DOHH2 (cell line): Measurements from ENCODE around the gene TBC1D10B.

Experiments used
- H3F3A ChIP-seq: fragments of 200-600 bp; sonication (generic), shearing (Covaris generic); 2 replicates; pipeline ENCODE4 v1.6.0; 2016; ENCODE audit warnings: antibody characterized with exemption, mild to moderate bottlenecking; ENCODE audit not compliant: control insufficient read depth, insufficient read depth
- H3K27ac ChIP-seq: fragments of 200-600 bp; sonication (generic); 2 replicates; pipeline ENCODE4 v1.5.1; 2014; ENCODE audit warnings: low read depth, mild to moderate bottlenecking, low read length, moderate library complexity
- H3K27me3 ChIP-seq: fragments of 200-600 bp; sonication (generic); 2 replicates; pipeline ENCODE4 v1.6.1; 2014; ENCODE audit warnings: mild to moderate bottlenecking, low read length, mixed read lengths; ENCODE audit not compliant: control insufficient read depth
- H3K36me3 ChIP-seq: fragments of 200-600 bp; sonication (generic); 2 replicates; pipeline ENCODE4 v1.6.1; 2014; ENCODE audit warnings: mild to moderate bottlenecking, low read length, moderate library complexity, mixed read lengths; ENCODE audit not compliant: control insufficient read depth
- H3K4me1 ChIP-seq: fragments of 200-600 bp; sonication (generic); 2 replicates; pipeline ENCODE4 v1.6.1; 2014; ENCODE audit warnings: mild to moderate bottlenecking, low read length, mixed read lengths; ENCODE audit not compliant: control insufficient read depth
- H3K4me2 ChIP-seq: fragments of 200-600 bp; sonication (generic); 2 replicates; pipeline ENCODE4 v1.6.0; 2014; ENCODE audit warnings: mild to moderate bottlenecking, low read length, moderate library complexity
- H3K4me3 ChIP-seq: fragments of 200-600 bp; sonication (generic); 2 replicates; pipeline ENCODE4 v1.5.1; 2014; ENCODE audit warnings: mild to moderate bottlenecking, low read length, mixed read lengths
- H3K79me2 ChIP-seq: fragments of 200-600 bp; sonication (generic); 2 replicates; pipeline ENCODE4 v1.6.1; 2014; ENCODE audit warnings: mild to moderate bottlenecking, low read length, mixed read lengths; ENCODE audit not compliant: control insufficient read depth
- H3K9me2 ChIP-seq: fragments of 200-600 bp; sonication (generic); replicated peaks from 2 replicates; pipeline ENCODE4 v1.6.1; 2014; ENCODE audit warnings: mild to moderate bottlenecking, low read length, mixed read lengths; ENCODE audit not compliant: control insufficient read depth
- H3K9me3 ChIP-seq: fragments of 200-600 bp; sonication (generic); 2 replicates; pipeline ENCODE4 v1.6.1; 2014; ENCODE audit warnings: antibody characterized with exemption, low read length, mixed read lengths; ENCODE audit not compliant: control insufficient read depth, insufficient read depth
- H4K20me1 ChIP-seq: fragments of 200-600 bp; sonication (generic); 2 replicates; pipeline ENCODE4 v1.6.0; 2014; ENCODE audit warnings: low read depth, mild to moderate bottlenecking, antibody characterized with exemption, low read length, moderate library complexity; ENCODE audit not compliant: control insufficient read depth, insufficient read depth
- EZH2phosphoT487 ChIP-seq: fragments of 200-600 bp; sonication (generic); IDR thresholded peaks from 2 replicates; pipeline ENCODE4 v1.6.1; 2017; ENCODE audit warnings: borderline replicate concordance, mild to moderate bottlenecking, antibody characterized with exemption, low read length, moderate library complexity, mixed read lengths
- TF ChIP-seq, protein P1 (sequence below): fragments of 200-600 bp; sonication (generic); IDR thresholded peaks from one replicate; pipeline ENCODE4 v1.5.1; 2014; ENCODE audit warnings: antibody characterized with exemption, mild to moderate bottlenecking, low read depth, low read length; ENCODE audit not compliant: poor library complexity, severe bottlenecking

Gene TBC1D10B

DNA sequence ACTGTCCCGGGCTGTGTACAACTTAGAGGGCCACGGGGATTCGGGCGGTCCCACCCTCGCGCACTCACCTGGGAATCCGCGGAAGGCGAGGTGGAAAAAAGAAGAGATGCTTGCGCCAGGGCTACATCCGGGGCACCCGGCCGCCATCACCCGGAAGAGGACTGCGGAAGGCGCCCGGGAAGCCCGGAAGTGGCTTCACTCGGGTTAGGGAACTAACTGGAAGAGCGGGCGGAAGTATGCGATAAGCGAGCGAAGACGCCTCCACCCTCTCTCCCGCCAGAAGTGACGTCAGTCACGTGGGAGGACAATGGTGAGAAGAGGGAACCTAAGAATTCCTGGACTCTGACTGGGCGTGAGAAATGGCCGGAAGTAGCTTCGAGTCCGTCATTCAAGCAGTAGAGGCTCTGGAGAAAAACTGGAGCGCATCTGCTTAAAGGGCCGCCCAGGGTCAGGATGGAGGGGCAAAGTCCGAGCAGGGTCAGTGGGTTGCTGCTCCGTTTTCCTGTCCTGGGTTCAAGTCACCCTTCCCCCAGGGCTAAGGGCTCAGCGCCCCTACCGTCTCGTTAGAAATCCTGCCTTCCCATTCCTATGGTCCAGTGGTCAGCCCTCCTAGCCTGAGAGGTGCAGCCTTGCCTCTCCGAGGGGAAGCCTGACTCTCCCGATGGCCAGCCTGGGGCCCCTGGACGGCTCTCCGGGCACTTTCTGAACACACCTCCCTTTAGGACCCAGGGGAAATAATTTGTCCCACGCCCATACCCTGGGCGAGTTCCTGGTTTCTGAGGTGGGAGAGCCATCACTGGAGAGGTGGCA is 14.9 kb downstream of the TBC1D10B start, which contains the start of gene CD2BP2:
Gene CD2BP2 (minus strand): TSS at position 165 of the 810 bp plus-strand sequence. CDS start 627 bp downstream, outside the sequence.
- H4K20me1 ChIP-seq, result no peaks in the 10 kb centered on the region
- TF ChIP-seq, protein P1, sequence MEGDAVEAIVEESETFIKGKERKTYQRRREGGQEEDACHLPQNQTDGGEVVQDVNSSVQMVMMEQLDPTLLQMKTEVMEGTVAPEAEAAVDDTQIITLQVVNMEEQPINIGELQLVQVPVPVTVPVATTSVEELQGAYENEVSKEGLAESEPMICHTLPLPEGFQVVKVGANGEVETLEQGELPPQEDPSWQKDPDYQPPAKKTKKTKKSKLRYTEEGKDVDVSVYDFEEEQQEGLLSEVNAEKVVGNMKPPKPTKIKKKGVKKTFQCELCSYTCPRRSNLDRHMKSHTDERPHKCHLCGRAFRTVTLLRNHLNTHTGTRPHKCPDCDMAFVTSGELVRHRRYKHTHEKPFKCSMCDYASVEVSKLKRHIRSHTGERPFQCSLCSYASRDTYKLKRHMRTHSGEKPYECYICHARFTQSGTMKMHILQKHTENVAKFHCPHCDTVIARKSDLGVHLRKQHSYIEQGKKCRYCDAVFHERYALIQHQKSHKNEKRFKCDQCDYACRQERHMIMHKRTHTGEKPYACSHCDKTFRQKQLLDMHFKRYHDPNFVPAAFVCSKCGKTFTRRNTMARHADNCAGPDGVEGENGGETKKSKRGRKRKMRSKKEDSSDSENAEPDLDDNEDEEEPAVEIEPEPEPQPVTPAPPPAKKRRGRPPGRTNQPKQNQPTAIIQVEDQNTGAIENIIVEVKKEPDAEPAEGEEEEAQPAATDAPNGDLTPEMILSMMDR, result no peak
- no peak for TF ChIP-seq EZH2phosphoT487
- H3F3A ChIP-seq, result peaks cover 17% of the 10 kb centered on the region
- H3K9me3 ChIP-seq, result no peaks in the 10 kb centered on the region
- no peaks in the 10 kb centered on the region for H3K27me3 ChIP-seq
- H3K9me2 ChIP-seq, result no peaks in the 10 kb centered on the region
- peaks cover 76% of the 10 kb centered on the region for H3K79me2 ChIP-seq
- peak within 1 kb of the TSS; percentile 64 for H3K27ac ChIP-seq
- peaks cover 63% of the 10 kb centered on the region for H3K4me1 ChIP-seq
- H3K36me3 ChIP-seq, result peaks cover 87% of the 10 kb centered on the region
- H3K4me3 ChIP-seq, result peak within 1 kb of the TSS; percentile 86
- peak within 1 kb of the TSS; percentile 86 for H3K4me2 ChIP-seq

DNA sequence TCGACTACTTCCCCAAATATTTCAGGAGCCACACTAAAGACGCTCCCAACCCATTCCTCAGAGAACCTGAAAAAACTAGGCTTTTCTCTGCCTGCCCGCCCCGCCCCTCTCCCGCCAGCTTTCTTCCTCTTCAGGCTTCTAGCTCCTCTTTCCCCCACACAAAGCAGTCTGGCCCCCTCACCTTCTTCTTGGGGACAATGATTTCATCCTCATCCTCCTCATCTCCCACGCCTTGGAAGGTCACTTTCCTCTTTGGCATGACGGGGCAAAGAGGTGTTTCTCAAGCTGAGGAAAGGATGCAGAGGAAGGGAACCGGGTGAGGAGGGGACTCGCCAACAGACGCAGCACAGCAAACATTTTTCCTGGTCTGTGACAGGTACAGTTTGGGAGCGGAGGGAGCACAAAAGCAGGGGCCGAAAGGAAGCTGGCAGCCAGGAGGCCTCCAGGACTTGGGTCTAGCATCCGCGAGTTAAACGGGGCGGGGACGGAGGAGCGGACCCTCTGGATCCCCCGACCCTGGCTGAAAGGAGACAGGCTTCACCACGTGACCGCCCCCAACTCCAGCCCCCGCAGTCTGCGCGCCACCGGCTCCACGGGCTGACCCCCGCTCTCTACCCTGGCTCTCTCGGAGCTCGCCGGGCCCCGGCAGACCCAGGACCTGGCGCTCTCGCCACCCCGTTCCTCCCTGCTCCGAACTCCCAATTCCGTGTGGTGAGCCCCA is 15.7 kb downstream of the TBC1D10B start:
- Histone ChIP-seq H3K27me3 (no peaks in the 10 kb centered on the region), H3F3A (peaks cover 24% of the 10 kb centered on the region), H3K36me3 (peaks cover 85% of the 10 kb centered on the region), H3K27ac (peak overlapping the region; percentile 64), H4K20me1 (no peaks in the 10 kb centered on the region), H3K4me3 (peak overlapping the region; percentile 86), H3K4me2 (peak overlapping the region; percentile 86), H3K9me3 (no peaks in the 10 kb centered on the region), H3K79me2 (peaks cover 69% of the 10 kb centered on the region), H3K4me1 (peaks cover 70% of the 10 kb centered on the region), H3K9me2 (no peaks in the 10 kb centered on the region)
- TF ChIP-seq EZH2phosphoT487, result no peak
- TF ChIP-seq, protein P1, result no peak

DNA sequence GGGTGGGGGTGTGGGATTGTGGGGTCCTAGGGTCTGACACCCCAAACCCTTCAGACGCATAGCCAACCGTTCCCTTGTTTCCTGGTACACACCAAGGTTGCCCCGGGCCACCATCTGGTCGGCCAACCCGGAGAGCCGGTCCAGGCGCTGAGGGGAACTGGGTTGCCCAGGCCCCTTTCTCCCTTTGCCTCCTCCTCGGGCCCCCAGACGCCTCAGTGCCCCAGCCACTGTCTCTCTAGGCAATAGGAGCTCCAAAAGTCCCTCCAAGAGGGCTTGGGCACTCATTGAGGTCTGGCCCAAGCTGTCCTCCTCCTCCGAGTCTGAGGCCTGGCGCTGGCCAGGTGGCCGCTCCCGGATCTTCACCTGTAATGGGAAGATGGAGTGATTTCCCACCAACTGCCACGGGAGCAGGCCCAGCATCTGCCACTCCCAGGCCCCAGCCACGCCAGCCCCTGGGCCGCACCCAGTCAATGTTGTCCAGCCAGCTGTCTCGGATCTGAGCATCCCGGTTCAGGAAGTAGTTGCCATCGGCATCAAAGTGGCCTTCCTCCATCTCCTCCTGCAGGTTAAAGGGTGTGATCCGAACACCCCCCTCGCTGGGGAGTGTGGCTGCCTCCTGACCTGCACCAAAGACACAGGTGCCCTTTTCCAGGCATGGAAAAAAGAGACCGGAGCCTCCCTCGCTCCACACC is 16.7 kb downstream of the TBC1D10B start:
- peak overlapping the region; percentile 86 for H3K4me3 ChIP-seq
- peaks cover 61% of the 10 kb centered on the region for H3K79me2 ChIP-seq
- no peak for TF ChIP-seq EZH2phosphoT487
- TF ChIP-seq, protein P1, result no peak
- peaks cover 83% of the 10 kb centered on the region for H3K36me3 ChIP-seq
- 0 out of 2 replicates have a peak overlapping the region, but pooled peaks have one; percentile 64 for H3K27ac ChIP-seq
- peaks cover 80% of the 10 kb centered on the region for H3K4me1 ChIP-seq
- no peaks in the 10 kb centered on the region for H4K20me1 ChIP-seq
- H3K4me2 ChIP-seq, result peak overlapping the region; percentile 86
- no peaks in the 10 kb centered on the region for H3K27me3 ChIP-seq
- no peaks in the 10 kb centered on the region for H3K9me3 ChIP-seq
- no peaks in the 10 kb centered on the region for H3K9me2 ChIP-seq
- H3F3A ChIP-seq, result peaks cover 32% of the 10 kb centered on the region
